H1 (cell line): ENCODE results near the gene RNF32. TPM values are rescaled to one million over a fixed set of nuclear protein-coding genes. Genes with fewer than 3 reads are reported as not detected.

Experiments
- CTCF ChIA-PET: fragments of 300-600 bp; sonication (Branson Sonifier 250); formaldehyde crosslinking; loops from one replicate; lab custom pipeline; 2021; ENCODE audit not compliant: partially characterized antibody; lab: Charles Lee
- POLR2A ChIA-PET: fragments of 300-600 bp; sonication (Branson Sonifier 250); formaldehyde crosslinking; loops from one replicate; lab custom pipeline; 2021; ENCODE audit warnings: inconsistent platforms; ENCODE audit not compliant: partially characterized antibody; lab: Charles Lee
- DNase-seq, 2 experiments: peaks; one replicate each; pipeline versions ENCODE4 v3.0.0 to v3.0.0-alpha.2; 2010 to 2022; ENCODE audit warnings: low spot score in 2 of 2, low read depth in 1 of 2, mixed read lengths in 1 of 2
- FAIRE-seq: peaks from 2 replicates; lab custom pipeline; 2011; peaks lifted over from hg19 to GRCh38; lab: Jason Lieb, UNC
- H2AFZ ChIP-seq: 2 replicates; pipeline ENCODE4 v1.8.1; 2012; ENCODE audit warnings: low read length, inconsistent platforms
- H2AK5ac ChIP-seq: 2 replicates; pipeline ENCODE4 v1.6.1; 2013; ENCODE audit warnings: low read depth, low read length
- H2BK120ac ChIP-seq: replicated peaks from 2 replicates; pipeline ENCODE3; 2013; ENCODE audit warnings: low read depth, low read length, inconsistent platforms
- H2BK12ac ChIP-seq: 2 replicates; pipeline ENCODE4 v1.6.1; 2013; ENCODE audit warnings: low read depth, low read length
- H2BK15ac ChIP-seq: 2 replicates; pipeline ENCODE4 v1.6.1; 2013; ENCODE audit warnings: low read length
- H2BK20ac ChIP-seq: 2 replicates; pipeline ENCODE4 v1.6.1; 2013; ENCODE audit warnings: low read length
- H2BK5ac ChIP-seq: 2 replicates; pipeline ENCODE4 v1.6.1; 2013; ENCODE audit warnings: low read depth, low read length
- H3K14ac ChIP-seq: 2 replicates; pipeline ENCODE4 v1.6.1; 2013; ENCODE audit warnings: inconsistent platforms; ENCODE audit not compliant: insufficient read length
- H3K18ac ChIP-seq: 2 replicates; pipeline ENCODE4 v1.6.1; 2013; ENCODE audit warnings: low read length; ENCODE audit errors: extremely low read depth
- H3K23ac ChIP-seq: 2 replicates; pipeline ENCODE4 v1.6.1; 2013; ENCODE audit warnings: inconsistent platforms; ENCODE audit not compliant: insufficient read length
- H3K23me2 ChIP-seq: 2 replicates; pipeline ENCODE4 v1.6.1; 2013; ENCODE audit warnings: low read depth, low read length
- H3K27ac ChIP-seq: 2 replicates; pipeline ENCODE4 v1.6.1; 2011; ENCODE audit warnings: low read depth, low read length, inconsistent platforms
- H3K27me3 ChIP-seq, 4 experiments: replicated peaks in 1 of 4; 1 replicate in 1 of 4; 2 replicates in 3 of 4; pipeline versions ENCODE4 v1.6.1 to v1.8.1; 2011 to 2013; ENCODE audit warnings: low read length in 3 of 4, mild to moderate bottlenecking in 3 of 4, inconsistent platforms in 2 of 4, mixed read lengths in 2 of 4, moderate library complexity in 1 of 4; ENCODE audit not compliant: control insufficient read depth in 3 of 4, insufficient read depth in 3 of 4; ENCODE audit errors: extremely low read depth in 1 of 4
- H3K36me3 ChIP-seq, 4 experiments: 2 replicates each; pipeline versions ENCODE4 v1.6.1 to v1.8.1; 2011 to 2013; ENCODE audit warnings: mild to moderate bottlenecking in 4 of 4, low read length in 3 of 4, moderate library complexity in 2 of 4, control low read depth in 1 of 4, inconsistent platforms in 1 of 4; ENCODE audit not compliant: insufficient read depth in 4 of 4, control insufficient read depth in 2 of 4
- H3K4ac ChIP-seq: replicated peaks from 2 replicates; pipeline ENCODE3; 2013; ENCODE audit warnings: low read length, low read depth, mixed read lengths, inconsistent platforms; ENCODE audit not compliant: insufficient read length
- H3K4me1 ChIP-seq, 4 experiments: replicated peaks in 1 of 4; 1 replicate in 1 of 4; 2 replicates in 3 of 4; pipeline versions ENCODE4 v1.6.1 to v1.8.1; 2011 to 2013; ENCODE audit warnings: low read length in 3 of 4, inconsistent platforms in 2 of 4, mixed read lengths in 1 of 4; ENCODE audit not compliant: insufficient read depth in 4 of 4, control insufficient read depth in 3 of 4
- H3K4me2 ChIP-seq, 2 experiments: 2 replicates each; pipeline versions ENCODE4 v1.6.1 to v1.8.1; 2011 to 2013; ENCODE audit warnings: low read depth in 2 of 2, low read length in 2 of 2, control low read depth in 1 of 2, inconsistent platforms in 1 of 2, mild to moderate bottlenecking in 1 of 2; ENCODE audit not compliant: insufficient read depth in 1 of 2
- H3K4me3 ChIP-seq, 4 experiments: fragments of 200-600, 300-600 bp in 1 of 4; sonication (generic), shearing (Covaris generic), sonication (Bioruptor Twin) in 1 of 4; 2 replicates each; pipeline versions ENCODE4 v1.5.1 to v1.8.1; 2011 to 2016; ENCODE audit warnings: low read length in 4 of 4, low read depth in 3 of 4, control low read depth in 2 of 4, inconsistent platforms in 2 of 4, mild to moderate bottlenecking in 2 of 4, mixed read lengths in 1 of 4, moderate library complexity in 1 of 4; ENCODE audit not compliant: insufficient read depth in 2 of 4; ENCODE audit errors: extremely low read depth in 1 of 4
- H3K56ac ChIP-seq: replicated peaks from 2 replicates; pipeline ENCODE3; 2013; ENCODE audit warnings: low read depth, mild to moderate bottlenecking, mixed read lengths, low read length, inconsistent platforms; ENCODE audit not compliant: insufficient read length
- H3K79me1 ChIP-seq: 2 replicates; pipeline ENCODE4 v1.6.1; 2013; ENCODE audit warnings: low read depth, low read length, control low read depth
- H3K79me2 ChIP-seq, 2 experiments: 2 replicates each; pipeline versions ENCODE4 v1.6.1 to v1.8.1; 2012 to 2013; ENCODE audit warnings: low read length in 2 of 2, mild to moderate bottlenecking in 2 of 2, inconsistent platforms in 1 of 2; ENCODE audit not compliant: insufficient read depth in 2 of 2, control insufficient read depth in 1 of 2
- H3K9ac ChIP-seq, 4 experiments: replicated peaks in 1 of 4; 1 replicate in 1 of 4; 2 replicates in 3 of 4; pipeline versions ENCODE4 v1.6.1 to v1.8.1; 2011 to 2013; ENCODE audit warnings: low read depth in 3 of 4, low read length in 3 of 4, control low read depth in 2 of 4, mild to moderate bottlenecking in 2 of 4, moderate library complexity in 2 of 4, inconsistent platforms in 1 of 4; ENCODE audit errors: extremely low read depth in 1 of 4
- H3K9me3 ChIP-seq, 2 experiments: 2 replicates each; pipeline versions ENCODE4 v1.6.1 to v1.8.1; 2012 to 2013; ENCODE audit warnings: mild to moderate bottlenecking in 2 of 2, moderate library complexity in 2 of 2, control low read depth in 1 of 2, inconsistent platforms in 1 of 2, low read depth in 1 of 2, low read length in 1 of 2, mixed read lengths in 1 of 2; ENCODE audit not compliant: insufficient read depth in 2 of 2
- H4K20me1 ChIP-seq, 2 experiments: replicated peaks in 1 of 2; 2 replicates each; pipeline versions ENCODE3 to v1.8.1; 2011 to 2013; ENCODE audit warnings: inconsistent platforms in 2 of 2, low read length in 2 of 2, mild to moderate bottlenecking in 1 of 2; ENCODE audit not compliant: insufficient read depth in 2 of 2, control insufficient read depth in 1 of 2
- H4K5ac ChIP-seq: 2 replicates; pipeline ENCODE4 v1.6.1; 2013; ENCODE audit warnings: low read length, low read depth, mixed read lengths, inconsistent platforms; ENCODE audit not compliant: insufficient read length
- H4K8ac ChIP-seq: 2 replicates; pipeline ENCODE4 v1.8.0; 2013; ENCODE audit warnings: mild to moderate bottlenecking, moderate library complexity, low read length, inconsistent platforms; ENCODE audit not compliant: insufficient read depth; ENCODE audit errors: extremely low read depth
- H4K91ac ChIP-seq: replicated peaks from 2 replicates; pipeline ENCODE3; 2013; ENCODE audit warnings: low read length, mixed read lengths, inconsistent platforms; ENCODE audit not compliant: insufficient read length
- BCL11A ChIP-seq, 2 experiments: IDR thresholded peaks; one replicate each; pipeline ENCODE4 v1.6.1; 2011; ENCODE audit warnings: low read depth in 2 of 2, low read length in 2 of 2, mild to moderate bottlenecking in 2 of 2
- WGBS, 2 experiments: shearing (Covaris generic) in 1 of 2; methylation state at CpG; one replicate each; pipeline versions ENCODE4 v1.1.6 to v1.1.7; 2013 to 2015; ENCODE audit warnings: low lambda C conversion rate in 2 of 2, mixed read lengths in 2 of 2, inconsistent platforms in 1 of 2, low coverage in 1 of 2, missing lambda C conversion rate in 1 of 2; ENCODE audit not compliant: insufficient replicate concordance in 2 of 2, insufficient coverage in 1 of 2, insufficient read length in 1 of 2; ENCODE audit errors: extremely low coverage in 1 of 2, missing lambda C conversion rate in 1 of 2; 5-methylcytosine and 5-hydroxymethylcytosine counted together
- polyA plus RNA-seq, 7 experiments: library from polyadenylated mRNA; depleted of rRNA in 3 of 7; stranded (reverse) in 5 of 7; unstranded in 2 of 7; fragments of >200 nt in 5 of 7; fragments of 200-250 nt in 2 of 7; gene quantifications; 1 replicate in 5 of 7; 2 replicates in 1 of 7; 4 replicates in 1 of 7; pipeline versions ENCODE4 v1.2.1 to v1.2.3, GENCODE V29; 2011 to 2013; ENCODE audit warnings: missing spikeins in 2 of 7, mixed read lengths in 2 of 7
- total RNA-seq: library from RNA; stranded (reverse); fragmentation: NEBNext Ultra II Directional; extraction: Animal tissue kit (Norgen Biotek cat#: 25700); gene quantifications from 2 replicates; pipeline ENCODE4 v1.2.1, GENCODE V29; 2021

The RNF32 gene
- total and polyA plus RNA-seq, 2 of the 8 experiments (the other 6 are each of a cell fraction or from before 2014, with no cell fraction given) = 0.48 to 1.2 TPM

- Histone ChIP-seq H2AFZ (no peak overlapping the region), H3K23ac (no peak overlapping the region), H4K5ac (no peak overlapping the region), H2AK5ac (no peak overlapping the region), H2BK15ac (no peak overlapping the region), H2BK20ac (no peak overlapping the region), H3K27ac (no peak overlapping the region), H4K8ac (no peak overlapping the region), H3K18ac (no peak overlapping the region), H3K4me1 (0 out of 7 replicates have a peak, but pooled peaks cover 0 to 3% (median under 1%) of the 10 kb centered on the region in 4 experiments), H3K79me2 (no peaks in the 10 kb centered on the region), H4K91ac (no peak overlapping the region), H3K36me3 (peaks cover 0 to 16% (median 7%) of the 10 kb centered on the region in 4 experiments; a peak in 7 of 8 replicates), H4K20me1 (peaks cover 0 to 3% of the 10 kb centered on the region in 2 experiments), H3K4ac (no peak overlapping the region), H2BK12ac (no peak overlapping the region), H3K9me3 (no peaks in the 10 kb centered on the region), H3K23me2 (no peaks in the 10 kb centered on the region; the same call in 1 of the 2 replicates), H2BK5ac (no peak overlapping the region), H3K27me3 (no peaks in the 10 kb centered on the region), H2BK120ac (no peak overlapping the region), H3K56ac (no peak overlapping the region), H3K4me3 (no peak overlapping the region), H3K79me1 (no peaks in the 10 kb centered on the region), H3K9ac (no peak overlapping the region), H3K4me2 (no peak overlapping the region), H3K14ac (no peak overlapping the region)
- DNase-seq (no peak), FAIRE-seq (no peak)
- WGBS, 2 experiments = 97% methylated on average over 9 of the region's 9 CpGs; no CpG with 5 or more reads in 1 of the 2 experiments
- CTCF ChIA-PET = interaction anchor here (0.6 to 0.7 kb wide), 2 partner anchors 39 to 606 kb away, joined by 3 to 4 read pairs; no protein-coding TSS in a partner anchor
- POLR2A ChIA-PET = no interaction called here
- no peak for TF ChIP-seq BCL11A (IDR thresholded peaks at IDR 0.05; ENCODE audit: low read depth in 2 of 2, low read length in 2 of 2)
Measured at GRCh38 chr7:156677374-156678054, 36.9 kb downstream of the RNF32 start.
